ENCODE results near the gene CDK14. TPM values are rescaled to one million over a fixed set of nuclear protein-coding genes. Genes with fewer than 3 reads are reported as not detected.

The CDK14 gene
- total and polyA plus RNA-seq, 2 donors (not counting 3 experiments of a cell fraction or from before 2014, with no cell fraction given): 5.5 to 34.2 TPM

GRCh38 chr7:90592033-90592432, 4.1 kb upstream of the CDK14 start:
- peak; percentile 3 for DNase-seq (ENCODE audit: low read depth, low spot score)
- Histone ChIP-seq H3K9ac (replicated peaks; ENCODE audit: extremely low read depth, insufficient read depth, low read length) (no peak overlapping the region), H3K4me2 (ENCODE audit: insufficient read depth, low read length) (no peak overlapping the region), H3K4me1 (ENCODE audit: control insufficient read depth, extremely low read depth, insufficient read depth, low read length) (peaks cover 15% of the 10 kb centered on the region), H3K36me3 (ENCODE audit: control insufficient read depth in 2 of 2, extremely low read depth in 1 of 2, insufficient read depth in 2 of 2, low read length in 2 of 2) (no peaks in the 10 kb centered on the region), H3K27me3 (ENCODE audit: control insufficient read depth in 2 of 2, insufficient read depth in 2 of 2, low read length in 2 of 2) (no peaks in the 10 kb centered on the region), H4K20me1 (replicated peaks; ENCODE audit: control insufficient read depth, extremely low read depth, insufficient read depth, low read length) (no peaks in the 10 kb centered on the region), H3K27ac (ENCODE audit: insufficient read depth, low read depth, low read length) (no peak overlapping the region), H3K79me2 (ENCODE audit: control insufficient read depth, insufficient read depth, low read length) (peaks cover 7% of the 10 kb centered on the region), H3K9me1 (replicated peaks; ENCODE audit: control insufficient read depth, extremely low read depth, insufficient read depth, low read length) (no peaks in the 10 kb centered on the region), H3K9me3 (replicated peaks; ENCODE audit: control insufficient read depth, insufficient read depth, low read length) (no peaks in the 10 kb centered on the region), H2AFZ (ENCODE audit: low read depth, low read length) (no peak overlapping the region), H3K4me3 (replicated peaks in 1 of 3; ENCODE audit: insufficient read depth in 1 of 3, low read depth in 1 of 3, low read length in 3 of 3) (no peak overlapping the region)
- ChIA-PET POLR2A (no interaction called here), CTCF (no interaction called here)
- dilution Hi-C loops (cut with MboI; ENCODE audit: extremely low pct_ligation_motif_present, low sequenced_read_pairs): no loop called here
- TF ChIP-seq FOS (IDR thresholded peaks at IDR 0.05; ENCODE audit: borderline replicate concordance, insufficient read depth, low read length): peak; percentile 48
- TF ChIP-seq EZH2 (IDR thresholded peaks at IDR 0.05; ENCODE audit: borderline replicate concordance, low read depth, low read length, severe bottlenecking): no peak
- BruUV-seq (replicated peaks): no TSS peak
- FAIRE-seq: peak; percentile 67
- intact Hi-C loops (cut with micrococcal nuclease): loop anchor here (10.0 kb wide), 2 partner anchors 137 to 873 kb away; no protein-coding TSS in a partner anchor

DNA sequence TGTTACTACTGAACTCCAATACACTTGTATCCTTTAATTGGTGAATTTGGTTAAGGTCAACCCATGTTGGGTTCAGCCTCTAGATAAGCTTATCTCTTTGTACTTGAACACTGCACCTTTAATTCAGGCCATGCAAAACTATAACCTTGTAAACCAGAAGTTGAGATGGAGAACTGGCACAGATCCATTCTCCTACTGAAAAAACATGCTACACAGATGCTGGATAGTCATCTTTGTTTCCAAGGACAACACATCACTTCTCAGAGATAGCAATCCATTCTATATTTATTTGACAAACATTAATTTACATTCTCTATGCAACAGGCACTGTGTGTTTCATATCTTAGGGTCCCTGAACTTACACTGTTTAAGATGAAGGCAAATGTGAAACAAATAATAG, 2.9 kb upstream of the CDK14 start:
- no TSS peak for BruUV-seq (replicated peaks)
- DNase-seq (ENCODE audit: low read depth, low spot score): peak; percentile 13
- Histone ChIP-seq H3K4me1 (ENCODE audit: control insufficient read depth, extremely low read depth, insufficient read depth, low read length) (peaks cover 22% of the 10 kb centered on the region), H2AFZ (ENCODE audit: low read depth, low read length) (no peak overlapping the region), H3K27me3 (ENCODE audit: control insufficient read depth in 2 of 2, insufficient read depth in 2 of 2, low read length in 2 of 2) (no peaks in the 10 kb centered on the region), H3K27ac (ENCODE audit: insufficient read depth, low read depth, low read length) (no peak overlapping the region), H3K9ac (replicated peaks; ENCODE audit: extremely low read depth, insufficient read depth, low read length) (no peak overlapping the region), H4K20me1 (replicated peaks; ENCODE audit: control insufficient read depth, extremely low read depth, insufficient read depth, low read length) (no peaks in the 10 kb centered on the region), H3K79me2 (ENCODE audit: control insufficient read depth, insufficient read depth, low read length) (peaks cover 18% of the 10 kb centered on the region), H3K4me3 (replicated peaks in 1 of 3; ENCODE audit: insufficient read depth in 1 of 3, low read depth in 1 of 3, low read length in 3 of 3) (no peak overlapping the region), H3K9me3 (replicated peaks; ENCODE audit: control insufficient read depth, insufficient read depth, low read length) (no peaks in the 10 kb centered on the region), H3K36me3 (ENCODE audit: control insufficient read depth in 2 of 2, extremely low read depth in 1 of 2, insufficient read depth in 2 of 2, low read length in 2 of 2) (no peaks in the 10 kb centered on the region), H3K9me1 (replicated peaks; ENCODE audit: control insufficient read depth, extremely low read depth, insufficient read depth, low read length) (no peaks in the 10 kb centered on the region), H3K4me2 (ENCODE audit: insufficient read depth, low read length) (no peak overlapping the region)
- FAIRE-seq: no peak
- ChIA-PET POLR2A (no interaction called here), CTCF (interaction anchor here (0.9 to 4.8 kb wide), 2 partner anchors 32 to 441 kb away, joined by 3 to 21 read pairs; no protein-coding TSS in a partner anchor)
- intact Hi-C loops (cut with micrococcal nuclease): loop anchor here (10.0 kb wide), 2 partner anchors 138 to 872 kb away; no protein-coding TSS in a partner anchor
- TF ChIP-seq POLR2AphosphoS5 (IDR thresholded peaks at IDR 0.05; ENCODE audit: insufficient read depth, low read depth, low read length) (no peak), GATA2 (IDR thresholded peaks at IDR 0.05; ENCODE audit: insufficient read depth, insufficient read length, low read depth, low read length) (no peak), MYC (IDR thresholded peaks at IDR 0.05; ENCODE audit: low read depth, low read length) (no peak), EZH2 (IDR thresholded peaks at IDR 0.05; ENCODE audit: borderline replicate concordance, low read depth, low read length, severe bottlenecking) (no peak), POLR2A (IDR thresholded peaks at IDR 0.05; ENCODE audit: low read depth, low read length) (no peak), FOS (IDR thresholded peaks at IDR 0.05; ENCODE audit: borderline replicate concordance, insufficient read depth, low read length) (no peak), JUN (IDR thresholded peaks at IDR 0.05; ENCODE audit: borderline replicate concordance, insufficient read depth, insufficient read length, low read depth) (no peak)
- TF ChIP-seq, protein P1, sequence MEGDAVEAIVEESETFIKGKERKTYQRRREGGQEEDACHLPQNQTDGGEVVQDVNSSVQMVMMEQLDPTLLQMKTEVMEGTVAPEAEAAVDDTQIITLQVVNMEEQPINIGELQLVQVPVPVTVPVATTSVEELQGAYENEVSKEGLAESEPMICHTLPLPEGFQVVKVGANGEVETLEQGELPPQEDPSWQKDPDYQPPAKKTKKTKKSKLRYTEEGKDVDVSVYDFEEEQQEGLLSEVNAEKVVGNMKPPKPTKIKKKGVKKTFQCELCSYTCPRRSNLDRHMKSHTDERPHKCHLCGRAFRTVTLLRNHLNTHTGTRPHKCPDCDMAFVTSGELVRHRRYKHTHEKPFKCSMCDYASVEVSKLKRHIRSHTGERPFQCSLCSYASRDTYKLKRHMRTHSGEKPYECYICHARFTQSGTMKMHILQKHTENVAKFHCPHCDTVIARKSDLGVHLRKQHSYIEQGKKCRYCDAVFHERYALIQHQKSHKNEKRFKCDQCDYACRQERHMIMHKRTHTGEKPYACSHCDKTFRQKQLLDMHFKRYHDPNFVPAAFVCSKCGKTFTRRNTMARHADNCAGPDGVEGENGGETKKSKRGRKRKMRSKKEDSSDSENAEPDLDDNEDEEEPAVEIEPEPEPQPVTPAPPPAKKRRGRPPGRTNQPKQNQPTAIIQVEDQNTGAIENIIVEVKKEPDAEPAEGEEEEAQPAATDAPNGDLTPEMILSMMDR (IDR thresholded peaks at IDR 0.05; ENCODE audit: extremely low read depth in 1 of 2, insufficient read depth in 1 of 2, low read depth in 1 of 2, low read length in 2 of 2): no peak
- TF ChIP-seq, protein P2, sequence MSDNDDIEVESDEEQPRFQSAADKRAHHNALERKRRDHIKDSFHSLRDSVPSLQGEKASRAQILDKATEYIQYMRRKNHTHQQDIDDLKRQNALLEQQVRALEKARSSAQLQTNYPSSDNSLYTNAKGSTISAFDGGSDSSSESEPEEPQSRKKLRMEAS (IDR thresholded peaks at IDR 0.05; ENCODE audit: insufficient read depth, insufficient read length): no peak
- dilution Hi-C loops (cut with MboI; ENCODE audit: extremely low pct_ligation_motif_present, low sequenced_read_pairs): no loop called here
